Neuronal stem cell (in vitro differentiated cells): ENCODE data around the gene CPM.

Experiments used
- DNase-seq: peaks from one replicate; pipeline ENCODE4 v3.0.0-alpha.2; 2013; ENCODE audit warnings: low spot score
- H2AFZ ChIP-seq: one replicate; pipeline ENCODE4 v1.6.1; 2013; ENCODE audit warnings: mild to moderate bottlenecking, low read length, inconsistent platforms
- H2AK5ac ChIP-seq: 2 replicates; pipeline ENCODE4 v1.6.1; 2013; ENCODE audit warnings: low read depth, mild to moderate bottlenecking, inconsistent platforms, low read length, moderate library complexity, mixed read lengths
- H2BK120ac ChIP-seq: 2 replicates; pipeline ENCODE4 v1.6.1; 2013; ENCODE audit warnings: low read depth, mild to moderate bottlenecking, inconsistent platforms, low read length, moderate library complexity, mixed read lengths
- H2BK12ac ChIP-seq: one replicate; pipeline ENCODE4 v1.6.1; 2013; ENCODE audit warnings: low read length, inconsistent platforms
- H2BK15ac ChIP-seq: 2 replicates; pipeline ENCODE4 v1.6.1; 2013; ENCODE audit warnings: mild to moderate bottlenecking, low read length, inconsistent platforms, mixed read lengths
- H2BK5ac ChIP-seq: one replicate; pipeline ENCODE4 v1.6.1; 2013; ENCODE audit warnings: inconsistent platforms, mild to moderate bottlenecking, low read length, moderate library complexity
- H3K14ac ChIP-seq: one replicate; pipeline ENCODE4 v1.6.1; 2013; ENCODE audit warnings: low read length, inconsistent platforms
- H3K18ac ChIP-seq: 2 replicates; pipeline ENCODE4 v1.6.1; 2013; ENCODE audit warnings: low read length, inconsistent platforms
- H3K23ac ChIP-seq: 2 replicates; pipeline ENCODE4 v1.6.1; 2013; ENCODE audit warnings: low read depth, mild to moderate bottlenecking, mixed read lengths, low read length, inconsistent platforms; ENCODE audit not compliant: poor library complexity
- H3K27ac ChIP-seq: replicated peaks from 3 replicates; pipeline ENCODE4 v1.5.1; 2013; ENCODE audit warnings: low read length, inconsistent platforms
- H3K27me3 ChIP-seq, 3 experiments: 2 replicates each; pipeline ENCODE4 v1.6.1; 2013; ENCODE audit warnings: low read length in 3 of 3, mild to moderate bottlenecking in 2 of 3, inconsistent platforms in 1 of 3, low read depth in 1 of 3, mixed read lengths in 1 of 3, moderate library complexity in 1 of 3; ENCODE audit not compliant: control insufficient read depth in 3 of 3, insufficient read depth in 3 of 3
- H3K36me3 ChIP-seq, 2 donors: replicated peaks in 1 of 2; 2 replicates each; pipeline ENCODE4 v1.6.1; 2013; ENCODE audit warnings: low read length in 2 of 2; ENCODE audit not compliant: control insufficient read depth in 2 of 2, insufficient read depth in 2 of 2
- H3K4ac ChIP-seq: 2 replicates; pipeline ENCODE4 v1.6.1; 2013; ENCODE audit warnings: inconsistent platforms, mild to moderate bottlenecking, low read length, moderate library complexity
- H3K4me1 ChIP-seq, 2 donors: 1 replicate in 1 of 2; 2 replicates in 1 of 2; pipeline ENCODE4 v1.6.1; 2013; ENCODE audit warnings: low read length in 2 of 2, low read depth in 1 of 2; ENCODE audit not compliant: control insufficient read depth in 2 of 2, insufficient read depth in 1 of 2
- H3K4me2 ChIP-seq: one replicate; pipeline ENCODE4 v1.6.1; 2013; ENCODE audit warnings: mild to moderate bottlenecking, low read length, inconsistent platforms; ENCODE audit not compliant: insufficient read depth, poor library complexity, severe bottlenecking
- H3K4me3 ChIP-seq, 2 donors: 2 replicates each; pipeline ENCODE4 v1.5.1; 2013; ENCODE audit warnings: low read length in 2 of 2, mild to moderate bottlenecking in 2 of 2, inconsistent platforms in 1 of 2, moderate library complexity in 1 of 2
- H3K79me1 ChIP-seq: one replicate; pipeline ENCODE4 v1.6.1; 2013; ENCODE audit warnings: low read depth, mild to moderate bottlenecking, inconsistent platforms, low read length, moderate library complexity
- H3K9ac ChIP-seq: one replicate; pipeline ENCODE4 v1.6.1; 2013; ENCODE audit warnings: mild to moderate bottlenecking, low read depth, low read length, inconsistent platforms; ENCODE audit not compliant: poor library complexity
- H3K9me3 ChIP-seq, 2 donors: replicated peaks in 1 of 2; 2 replicates each; pipeline versions ENCODE3 to v1.6.1; 2013; ENCODE audit warnings: low read length in 2 of 2, mild to moderate bottlenecking in 2 of 2, inconsistent platforms in 1 of 2, low read depth in 1 of 2, mixed read lengths in 1 of 2, moderate library complexity in 1 of 2; ENCODE audit not compliant: control insufficient read depth in 2 of 2, insufficient read depth in 1 of 2
- H4K8ac ChIP-seq: one replicate; pipeline ENCODE4 v1.6.1; 2013; ENCODE audit warnings: low read depth, mild to moderate bottlenecking, inconsistent platforms, low read length, moderate library complexity
- H4K91ac ChIP-seq: one replicate; pipeline ENCODE4 v1.6.1; 2013; ENCODE audit warnings: low read length, low read depth, mild to moderate bottlenecking, inconsistent platforms; ENCODE audit not compliant: poor library complexity
- WGBS, 2 donors: extraction: QIAGEN DNeasy Blood & Tissue Kit; methylation state at CpG; one replicate each; pipeline ENCODE4 v1.1.7; 2013; ENCODE audit warnings: missing lambda C conversion rate in 2 of 2, mixed read lengths in 1 of 2; ENCODE audit not compliant: insufficient read length in 2 of 2, insufficient replicate concordance in 1 of 2; ENCODE audit errors: extremely low coverage in 2 of 2; 5-methylcytosine and 5-hydroxymethylcytosine counted together

The CPM gene

GRCh38 chr12:68940731-68941130, 7.8 kb upstream of the CPM start:
- no peak overlapping the region for H2BK15ac ChIP-seq
- no peak overlapping the region for H2AFZ ChIP-seq
- H3K36me3 ChIP-seq = no peaks in the 10 kb centered on the region

GRCh38 chr12:68939505-68939904, 6.5 kb upstream of the CPM start:
- Histone ChIP-seq H4K8ac (no peak overlapping the region), H3K27ac (no peak overlapping the region), H3K4me3 (no peak overlapping the region), H3K14ac (no peak overlapping the region), H3K4me2 (no peak overlapping the region), H4K91ac (no peak overlapping the region), H2BK120ac (no peak overlapping the region), H2BK5ac (no peak overlapping the region), H2BK15ac (no peak overlapping the region), H3K36me3 (no peaks in the 10 kb centered on the region), H3K4me1 (no peaks in the 10 kb centered on the region), H2BK12ac (no peak overlapping the region), H3K23ac (no peak overlapping the region), H2AK5ac (no peak overlapping the region), H3K4ac (no peak overlapping the region), H3K79me1 (no peaks in the 10 kb centered on the region), H3K9ac (no peak overlapping the region), H3K27me3 (peaks cover 0 to 11% (median 0%) of the 10 kb centered on the region in 3 experiments), H3K18ac (no peak overlapping the region), H3K9me3 (peaks cover 0 to under 1% of the 10 kb centered on the region in 2 donors), H2AFZ (no peak overlapping the region)
- WGBS, 2 donors = no CpG with 5 or more reads among the region's 1 CpG
- DNase-seq = no peak

More at GRCh38 chr12:68940731-68941130, 7.8 kb upstream of the CPM start:
- Histone ChIP-seq H3K18ac (no peak overlapping the region), H3K27me3 (peaks cover 0 to 3% (median 0%) of the 10 kb centered on the region in 3 experiments), H3K79me1 (no peaks in the 10 kb centered on the region), H3K27ac (no peak overlapping the region), H3K14ac (no peak overlapping the region), H3K23ac (no peak overlapping the region), H3K4me3 (no peak overlapping the region), H3K4me2 (no peak overlapping the region), H4K8ac (no peak overlapping the region), H3K9ac (no peak overlapping the region), H3K9me3 (no peaks in the 10 kb centered on the region), H2AK5ac (no peak overlapping the region), H3K4ac (no peak overlapping the region), H2BK12ac (no peak overlapping the region), H2BK120ac (no peak overlapping the region), H3K4me1 (no peaks in the 10 kb centered on the region), H2BK5ac (no peak overlapping the region), H4K91ac (no peak overlapping the region)
- DNase-seq = no peak

GRCh38 chr12:68934392-68934791, 1.4 kb upstream of the CPM start:
- no peak overlapping the region for H2AFZ ChIP-seq
- H3K4ac ChIP-seq = no peak overlapping the region
- DNase-seq = no peak
- no peaks in the 10 kb centered on the region for H3K36me3 ChIP-seq
- H2BK5ac ChIP-seq = no peak overlapping the region
- H4K8ac ChIP-seq = no peak overlapping the region
- peaks cover 2 to 3% of the 10 kb centered on the region in 2 donors for H3K4me1 ChIP-seq
- no peak overlapping the region for H3K27ac ChIP-seq
- H3K4me3 ChIP-seq = no peak overlapping the region
- no peak overlapping the region for H3K4me2 ChIP-seq
- no peak overlapping the region for H3K9ac ChIP-seq
- WGBS, 2 donors = no CpG with 5 or more reads among the region's 9 CpGs
- H2BK12ac ChIP-seq = no peak overlapping the region
- peaks cover 6 to 46% (median 20%) of the 10 kb centered on the region in 3 experiments for H3K27me3 ChIP-seq
- H2AK5ac ChIP-seq = no peak overlapping the region
- H3K18ac ChIP-seq = no peak overlapping the region
- H3K9me3 ChIP-seq = peaks cover 0 to 7% of the 10 kb centered on the region in 2 donors
- H3K23ac ChIP-seq = no peak overlapping the region
- no peak overlapping the region for H2BK120ac ChIP-seq
- no peak overlapping the region for H4K91ac ChIP-seq
- no peaks in the 10 kb centered on the region for H3K79me1 ChIP-seq
- no peak overlapping the region for H3K14ac ChIP-seq
- no peak overlapping the region for H2BK15ac ChIP-seq

- no peaks in the 10 kb centered on the region for H3K36me3 ChIP-seq
- no peak overlapping the region for H2BK120ac ChIP-seq
- peaks cover 2 to 3% of the 10 kb centered on the region in 2 donors for H3K4me1 ChIP-seq
- no peaks in the 10 kb centered on the region for H3K79me1 ChIP-seq
- no peak overlapping the region for H2BK15ac ChIP-seq
- H3K18ac ChIP-seq = no peak overlapping the region
- H3K27ac ChIP-seq = no peak overlapping the region
- DNase-seq = peak; percentile 26
- no peak overlapping the region for H3K9ac ChIP-seq
- H2AFZ ChIP-seq = peak overlapping the region; percentile 94
- peaks cover 6 to 46% (median 20%) of the 10 kb centered on the region in 3 experiments for H3K27me3 ChIP-seq
- H2AK5ac ChIP-seq = no peak overlapping the region
- peak overlapping the region; percentile 93 for H3K4me2 ChIP-seq
- WGBS, 2 donors = no CpG with 5 or more reads among the region's 18 CpGs
- no peak overlapping the region for H4K91ac ChIP-seq
- H3K9me3 ChIP-seq = peaks cover 0 to 7% of the 10 kb centered on the region in 2 donors
- peak overlapping the region; percentile 26 to 84 for H3K4me3 ChIP-seq
- H3K23ac ChIP-seq = no peak overlapping the region
- H3K14ac ChIP-seq = no peak overlapping the region
- H2BK12ac ChIP-seq = no peak overlapping the region
- H2BK5ac ChIP-seq = no peak overlapping the region
- no peak overlapping the region for H3K4ac ChIP-seq
- no peak overlapping the region for H4K8ac ChIP-seq
These were observed 627 bp downstream of the CPM start for GRCh38 chr12:68932128-68932960.
